Right lobe of liver (tissue), 4 donors: ENCODE measurements around the gene CEP128.

Experiments
- POLR2A ChIP-seq: fragments of 450-650 bp; IDR thresholded peaks from one replicate; pipeline ENCODE4 v1.6.1; 2017; ENCODE audit warnings: antibody characterized with exemption, mild to moderate bottlenecking
- TF ChIP-seq, protein P1 (sequence below), 4 donors: fragments of 200-600 bp in 3 of 4; fragments of 450-650 bp in 1 of 4; IDR thresholded peaks; one replicate each; pipeline versions ENCODE4 v1.5.1 to v1.8.0; 2016 to 2022; ENCODE audit warnings: antibody characterized with exemption in 4 of 4, mild to moderate bottlenecking in 2 of 4
- donor health status: DM: no; HTN: no; CAD: no.
- donor health status: DM: no; HTN: no; CAD: no.
- donor health status: DM: no; HTN: yes; CAD: no.

DNA sequence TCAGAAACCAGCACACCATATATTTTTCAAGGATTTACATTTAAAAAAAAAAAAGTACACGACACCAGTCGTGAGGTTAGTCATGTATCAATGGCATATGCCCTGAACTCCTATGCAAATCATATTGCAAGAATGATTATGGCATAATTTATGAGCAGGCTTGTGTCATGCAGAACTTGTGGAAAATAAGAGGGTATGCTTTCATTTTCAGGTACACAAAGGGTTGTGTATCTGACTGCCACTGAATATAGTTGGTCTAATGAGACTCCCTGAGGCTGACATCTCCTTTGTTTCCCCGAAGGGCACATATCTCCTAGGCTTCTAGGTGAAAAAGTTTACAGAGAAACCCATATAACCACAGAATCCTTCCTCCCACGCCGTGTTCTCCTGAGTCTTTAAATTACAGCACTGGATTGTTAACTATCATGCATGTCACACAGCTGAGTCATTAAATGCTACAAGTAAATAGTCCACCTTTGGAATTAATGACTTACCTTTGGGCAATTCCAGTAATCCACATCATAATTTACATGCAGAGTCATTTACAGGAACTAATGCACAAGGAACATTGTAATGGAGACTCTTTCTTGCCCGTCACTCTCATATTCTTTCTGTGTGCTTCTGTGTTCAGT is 373.5 kb downstream of the CEP128 start:
- TF ChIP-seq, protein P1, sequence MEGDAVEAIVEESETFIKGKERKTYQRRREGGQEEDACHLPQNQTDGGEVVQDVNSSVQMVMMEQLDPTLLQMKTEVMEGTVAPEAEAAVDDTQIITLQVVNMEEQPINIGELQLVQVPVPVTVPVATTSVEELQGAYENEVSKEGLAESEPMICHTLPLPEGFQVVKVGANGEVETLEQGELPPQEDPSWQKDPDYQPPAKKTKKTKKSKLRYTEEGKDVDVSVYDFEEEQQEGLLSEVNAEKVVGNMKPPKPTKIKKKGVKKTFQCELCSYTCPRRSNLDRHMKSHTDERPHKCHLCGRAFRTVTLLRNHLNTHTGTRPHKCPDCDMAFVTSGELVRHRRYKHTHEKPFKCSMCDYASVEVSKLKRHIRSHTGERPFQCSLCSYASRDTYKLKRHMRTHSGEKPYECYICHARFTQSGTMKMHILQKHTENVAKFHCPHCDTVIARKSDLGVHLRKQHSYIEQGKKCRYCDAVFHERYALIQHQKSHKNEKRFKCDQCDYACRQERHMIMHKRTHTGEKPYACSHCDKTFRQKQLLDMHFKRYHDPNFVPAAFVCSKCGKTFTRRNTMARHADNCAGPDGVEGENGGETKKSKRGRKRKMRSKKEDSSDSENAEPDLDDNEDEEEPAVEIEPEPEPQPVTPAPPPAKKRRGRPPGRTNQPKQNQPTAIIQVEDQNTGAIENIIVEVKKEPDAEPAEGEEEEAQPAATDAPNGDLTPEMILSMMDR (IDR thresholded peaks at IDR 0.05), result no peak
- TF ChIP-seq POLR2A, result no peak
